DND-41 (cell line): ENCODE results near the gene MAMLD1.

Experiments used
- CTCF ChIP-seq: IDR thresholded peaks from 2 replicates; pipeline ENCODE4 v1.5.1; 2012; ENCODE audit warnings: borderline replicate concordance, low read length, moderate library complexity, mild to moderate bottlenecking; ENCODE audit not compliant: poor library complexity, severe bottlenecking; ENCODE audit errors: extremely low read depth
- EZH2 ChIP-seq: IDR thresholded peaks from 3 replicates; pipeline ENCODE4 v1.6.1; 2012; ENCODE audit warnings: borderline replicate concordance, low read depth, mild to moderate bottlenecking, moderate library complexity, low read length, inconsistent platforms; ENCODE audit not compliant: severe bottlenecking

- TF ChIP-seq CTCF: no peak
- no peak for TF ChIP-seq EZH2
These were observed 33.2 kb upstream of the MAMLD1 start for GRCh38 chrX:150329868-150330267.
